ENCODE measurements around the gene PLCB1. TPM values are rescaled to one million over a fixed set of nuclear protein-coding genes. Genes with fewer than 3 reads are reported as not detected.
A peak's percentile ranks its signal among the peaks of the same experiment; 100 is the strongest.

The PLCB1 gene
- total and polyA plus RNA-seq, 2 experiments from 2014 or later, result 14.9 to 20.7 TPM

DNA sequence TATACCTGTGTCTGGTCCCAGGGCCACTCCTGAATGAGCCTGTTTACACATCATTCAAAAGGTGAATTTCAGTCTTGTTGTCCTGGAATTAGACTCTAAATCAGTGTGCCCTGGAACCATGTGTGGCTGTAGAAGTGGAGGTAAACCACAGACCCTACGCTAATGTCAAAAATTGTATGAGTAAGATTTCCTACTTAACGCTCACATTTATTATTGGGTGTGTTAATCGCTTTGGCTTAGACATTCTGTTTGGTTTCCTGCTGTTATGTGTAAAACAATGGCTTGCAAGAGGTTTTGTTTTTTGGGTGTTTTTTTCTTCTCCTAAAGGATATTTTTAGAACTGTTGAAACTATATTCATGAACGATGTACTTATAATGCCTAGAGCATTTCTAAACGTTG is 19.3 kb downstream of the PLCB1 start:
- H3K27ac ChIP-seq (ENCODE audit: low read depth), result no peak overlapping the region
- H3K4me1 ChIP-seq (ENCODE audit: insufficient read depth), result peaks cover 7% of the 10 kb centered on the region; the same call in 1 of the 2 replicates
- Mint-ChIP-seq H3K36me3 (ENCODE audit: low read depth) (no peaks in the 10 kb centered on the region), H3K4me3 (no peak overlapping the region), H3K9me3 (no peaks in the 10 kb centered on the region), H3K27me3 (ENCODE audit: insufficient read depth, low read depth, poor library complexity) (no peaks in the 10 kb centered on the region), H3K27ac (peak overlapping the region; percentile 63), H3K4me1 (peaks cover 15% of the 10 kb centered on the region; the same call in 2 of the 3 replicates)
- no peaks in the 10 kb centered on the region for H3K79me2 ChIP-seq (replicated peaks; ENCODE audit: insufficient read depth)
- TF ChIP-seq, protein P1, sequence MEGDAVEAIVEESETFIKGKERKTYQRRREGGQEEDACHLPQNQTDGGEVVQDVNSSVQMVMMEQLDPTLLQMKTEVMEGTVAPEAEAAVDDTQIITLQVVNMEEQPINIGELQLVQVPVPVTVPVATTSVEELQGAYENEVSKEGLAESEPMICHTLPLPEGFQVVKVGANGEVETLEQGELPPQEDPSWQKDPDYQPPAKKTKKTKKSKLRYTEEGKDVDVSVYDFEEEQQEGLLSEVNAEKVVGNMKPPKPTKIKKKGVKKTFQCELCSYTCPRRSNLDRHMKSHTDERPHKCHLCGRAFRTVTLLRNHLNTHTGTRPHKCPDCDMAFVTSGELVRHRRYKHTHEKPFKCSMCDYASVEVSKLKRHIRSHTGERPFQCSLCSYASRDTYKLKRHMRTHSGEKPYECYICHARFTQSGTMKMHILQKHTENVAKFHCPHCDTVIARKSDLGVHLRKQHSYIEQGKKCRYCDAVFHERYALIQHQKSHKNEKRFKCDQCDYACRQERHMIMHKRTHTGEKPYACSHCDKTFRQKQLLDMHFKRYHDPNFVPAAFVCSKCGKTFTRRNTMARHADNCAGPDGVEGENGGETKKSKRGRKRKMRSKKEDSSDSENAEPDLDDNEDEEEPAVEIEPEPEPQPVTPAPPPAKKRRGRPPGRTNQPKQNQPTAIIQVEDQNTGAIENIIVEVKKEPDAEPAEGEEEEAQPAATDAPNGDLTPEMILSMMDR (conservative IDR thresholded peaks at IDR 0.05; ENCODE audit: low read depth in 2 of 2), result no peak
- TF ChIP-seq, protein P2, sequence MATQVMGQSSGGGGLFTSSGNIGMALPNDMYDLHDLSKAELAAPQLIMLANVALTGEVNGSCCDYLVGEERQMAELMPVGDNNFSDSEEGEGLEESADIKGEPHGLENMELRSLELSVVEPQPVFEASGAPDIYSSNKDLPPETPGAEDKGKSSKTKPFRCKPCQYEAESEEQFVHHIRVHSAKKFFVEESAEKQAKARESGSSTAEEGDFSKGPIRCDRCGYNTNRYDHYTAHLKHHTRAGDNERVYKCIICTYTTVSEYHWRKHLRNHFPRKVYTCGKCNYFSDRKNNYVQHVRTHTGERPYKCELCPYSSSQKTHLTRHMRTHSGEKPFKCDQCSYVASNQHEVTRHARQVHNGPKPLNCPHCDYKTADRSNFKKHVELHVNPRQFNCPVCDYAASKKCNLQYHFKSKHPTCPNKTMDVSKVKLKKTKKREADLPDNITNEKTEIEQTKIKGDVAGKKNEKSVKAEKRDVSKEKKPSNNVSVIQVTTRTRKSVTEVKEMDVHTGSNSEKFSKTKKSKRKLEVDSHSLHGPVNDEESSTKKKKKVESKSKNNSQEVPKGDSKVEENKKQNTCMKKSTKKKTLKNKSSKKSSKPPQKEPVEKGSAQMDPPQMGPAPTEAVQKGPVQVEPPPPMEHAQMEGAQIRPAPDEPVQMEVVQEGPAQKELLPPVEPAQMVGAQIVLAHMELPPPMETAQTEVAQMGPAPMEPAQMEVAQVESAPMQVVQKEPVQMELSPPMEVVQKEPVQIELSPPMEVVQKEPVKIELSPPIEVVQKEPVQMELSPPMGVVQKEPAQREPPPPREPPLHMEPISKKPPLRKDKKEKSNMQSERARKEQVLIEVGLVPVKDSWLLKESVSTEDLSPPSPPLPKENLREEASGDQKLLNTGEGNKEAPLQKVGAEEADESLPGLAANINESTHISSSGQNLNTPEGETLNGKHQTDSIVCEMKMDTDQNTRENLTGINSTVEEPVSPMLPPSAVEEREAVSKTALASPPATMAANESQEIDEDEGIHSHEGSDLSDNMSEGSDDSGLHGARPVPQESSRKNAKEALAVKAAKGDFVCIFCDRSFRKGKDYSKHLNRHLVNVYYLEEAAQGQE (IDR thresholded peaks at IDR 0.05; ENCODE audit: unreplicated experiment), result no peak
- TF ChIP-seq ZNF331 (CRISPR knock-in tag; IDR thresholded peaks at IDR 0.05; ENCODE audit: low read depth), result no peak
- TF ChIP-seq ZNF114 (CRISPR knock-in tag; IDR thresholded peaks at IDR 0.05), result no peak
- TF ChIP-seq STAT1 (IDR thresholded peaks at IDR 0.05; ENCODE audit: unreplicated experiment), result no peak
- no peak for TF ChIP-seq CREB1 (CRISPR knock-in tag; IDR thresholded peaks at IDR 0.05; ENCODE audit: low read depth)
- TF ChIP-seq EZH2phosphoT487 (IDR thresholded peaks at IDR 0.05; ENCODE audit: unreplicated experiment), result no peak
- no peak for TF ChIP-seq EZH2 (IDR thresholded peaks at IDR 0.05; ENCODE audit: low read depth, unreplicated experiment)
- TF ChIP-seq, protein P3, sequence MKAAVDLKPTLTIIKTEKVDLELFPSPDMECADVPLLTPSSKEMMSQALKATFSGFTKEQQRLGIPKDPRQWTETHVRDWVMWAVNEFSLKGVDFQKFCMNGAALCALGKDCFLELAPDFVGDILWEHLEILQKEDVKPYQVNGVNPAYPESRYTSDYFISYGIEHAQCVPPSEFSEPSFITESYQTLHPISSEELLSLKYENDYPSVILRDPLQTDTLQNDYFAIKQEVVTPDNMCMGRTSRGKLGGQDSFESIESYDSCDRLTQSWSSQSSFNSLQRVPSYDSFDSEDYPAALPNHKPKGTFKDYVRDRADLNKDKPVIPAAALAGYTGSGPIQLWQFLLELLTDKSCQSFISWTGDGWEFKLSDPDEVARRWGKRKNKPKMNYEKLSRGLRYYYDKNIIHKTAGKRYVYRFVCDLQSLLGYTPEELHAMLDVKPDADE (IDR thresholded peaks at IDR 0.05), result no peak
- no peak for TF ChIP-seq NANOG (IDR thresholded peaks at IDR 0.05; ENCODE audit: borderline replicate concordance)
- TF ChIP-seq, protein P4, sequence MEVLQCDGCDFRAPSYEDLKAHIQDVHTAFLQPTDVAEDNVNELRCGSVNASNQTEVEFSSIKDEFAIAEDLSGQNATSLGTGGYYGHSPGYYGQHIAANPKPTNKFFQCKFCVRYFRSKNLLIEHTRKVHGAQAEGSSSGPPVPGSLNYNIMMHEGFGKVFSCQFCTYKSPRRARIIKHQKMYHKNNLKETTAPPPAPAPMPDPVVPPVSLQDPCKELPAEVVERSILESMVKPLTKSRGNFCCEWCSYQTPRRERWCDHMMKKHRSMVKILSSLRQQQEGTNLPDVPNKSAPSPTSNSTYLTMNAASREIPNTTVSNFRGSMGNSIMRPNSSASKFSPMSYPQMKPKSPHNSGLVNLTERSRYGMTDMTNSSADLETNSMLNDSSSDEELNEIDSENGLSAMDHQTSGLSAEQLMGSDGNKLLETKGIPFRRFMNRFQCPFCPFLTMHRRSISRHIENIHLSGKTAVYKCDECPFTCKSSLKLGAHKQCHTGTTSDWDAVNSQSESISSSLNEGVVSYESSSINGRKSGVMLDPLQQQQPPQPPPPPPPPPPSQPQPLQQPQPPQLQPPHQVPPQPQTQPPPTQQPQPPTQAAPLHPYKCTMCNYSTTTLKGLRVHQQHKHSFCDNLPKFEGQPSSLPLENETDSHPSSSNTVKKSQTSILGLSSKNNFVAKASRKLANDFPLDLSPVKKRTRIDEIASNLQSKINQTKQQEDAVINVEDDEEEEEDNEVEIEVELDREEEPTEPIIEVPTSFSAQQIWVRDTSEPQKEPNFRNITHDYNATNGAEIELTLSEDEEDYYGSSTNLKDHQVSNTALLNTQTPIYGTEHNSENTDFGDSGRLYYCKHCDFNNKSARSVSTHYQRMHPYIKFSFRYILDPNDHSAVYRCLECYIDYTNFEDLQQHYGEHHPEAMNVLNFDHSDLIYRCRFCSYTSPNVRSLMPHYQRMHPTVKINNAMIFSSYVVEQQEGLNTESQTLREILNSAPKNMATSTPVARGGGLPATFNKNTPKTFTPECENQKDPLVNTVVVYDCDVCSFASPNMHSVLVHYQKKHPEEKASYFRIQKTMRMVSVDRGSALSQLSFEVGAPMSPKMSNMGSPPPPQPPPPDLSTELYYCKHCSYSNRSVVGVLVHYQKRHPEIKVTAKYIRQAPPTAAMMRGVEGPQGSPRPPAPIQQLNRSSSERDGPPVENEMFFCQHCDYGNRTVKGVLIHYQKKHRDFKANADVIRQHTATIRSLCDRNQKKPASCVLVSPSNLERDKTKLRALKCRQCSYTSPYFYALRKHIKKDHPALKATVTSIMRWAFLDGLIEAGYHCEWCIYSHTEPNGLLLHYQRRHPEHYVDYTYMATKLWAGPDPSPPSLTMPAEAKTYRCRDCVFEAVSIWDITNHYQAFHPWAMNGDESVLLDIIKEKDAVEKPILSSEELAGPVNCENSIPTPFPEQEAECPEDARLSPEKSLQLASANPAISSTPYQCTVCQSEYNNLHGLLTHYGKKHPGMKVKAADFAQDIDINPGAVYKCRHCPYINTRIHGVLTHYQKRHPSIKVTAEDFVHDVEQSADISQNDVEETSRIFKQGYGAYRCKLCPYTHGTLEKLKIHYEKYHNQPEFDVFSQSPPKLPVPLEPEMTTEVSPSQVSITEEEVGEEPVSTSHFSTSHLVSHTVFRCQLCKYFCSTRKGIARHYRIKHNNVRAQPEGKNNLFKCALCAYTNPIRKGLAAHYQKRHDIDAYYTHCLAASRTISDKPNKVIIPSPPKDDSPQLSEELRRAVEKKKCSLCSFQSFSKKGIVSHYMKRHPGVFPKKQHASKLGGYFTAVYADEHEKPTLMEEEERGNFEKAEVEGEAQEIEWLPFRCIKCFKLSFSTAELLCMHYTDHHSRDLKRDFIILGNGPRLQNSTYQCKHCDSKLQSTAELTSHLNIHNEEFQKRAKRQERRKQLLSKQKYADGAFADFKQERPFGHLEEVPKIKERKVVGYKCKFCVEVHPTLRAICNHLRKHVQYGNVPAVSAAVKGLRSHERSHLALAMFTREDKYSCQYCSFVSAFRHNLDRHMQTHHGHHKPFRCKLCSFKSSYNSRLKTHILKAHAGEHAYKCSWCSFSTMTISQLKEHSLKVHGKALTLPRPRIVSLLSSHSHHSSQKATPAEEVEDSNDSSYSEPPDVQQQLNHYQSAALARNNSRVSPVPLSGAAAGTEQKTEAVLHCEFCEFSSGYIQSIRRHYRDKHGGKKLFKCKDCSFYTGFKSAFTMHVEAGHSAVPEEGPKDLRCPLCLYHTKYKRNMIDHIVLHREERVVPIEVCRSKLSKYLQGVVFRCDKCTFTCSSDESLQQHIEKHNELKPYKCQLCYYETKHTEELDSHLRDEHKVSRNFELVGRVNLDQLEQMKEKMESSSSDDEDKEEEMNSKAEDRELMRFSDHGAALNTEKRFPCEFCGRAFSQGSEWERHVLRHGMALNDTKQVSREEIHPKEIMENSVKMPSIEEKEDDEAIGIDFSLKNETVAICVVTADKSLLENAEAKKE (CRISPR knock-in tag; IDR thresholded peaks at IDR 0.05), result no peak
- TF ChIP-seq JUNB (IDR thresholded peaks at IDR 0.05; ENCODE audit: unreplicated experiment), result no peak
- no peak for TF ChIP-seq POLR2AphosphoS5 (IDR thresholded peaks at IDR 0.05; ENCODE audit: low read depth)
- no peak for ATAC-seq
- H3K4me3 ChIP-seq, result no peak overlapping the region
- H2AFZ ChIP-seq, result no peak overlapping the region
- no peak for DNase-seq (ENCODE audit: low spot score)
- H3K36me3 ChIP-seq (ENCODE audit: insufficient read depth), result no peaks in the 10 kb centered on the region
- H3F3A ChIP-seq (replicated peaks; ENCODE audit: low read depth), result no peaks in the 10 kb centered on the region
- 0 out of 2 replicates have a peak, but pooled peaks cover 5% of the 10 kb centered on the region for H3K9me2 ChIP-seq (ENCODE audit: insufficient read depth)
- H4K20me1 ChIP-seq (replicated peaks; ENCODE audit: insufficient read depth), result no peaks in the 10 kb centered on the region
- H3K27me3 ChIP-seq (ENCODE audit: insufficient read depth), result no peaks in the 10 kb centered on the region
- H3K4me2 ChIP-seq, result no peak overlapping the region
